ENCODE results near the gene APOBEC2. TPM values are rescaled to one million over a fixed set of nuclear protein-coding genes. Genes with fewer than 3 reads are reported as not detected.
A peak's percentile ranks its signal among the peaks of the same experiment; 100 is the strongest.

The APOBEC2 gene
- total and polyA plus RNA-seq, 2 of the 13 experiments (the other 11 are each of a cell fraction or from before 2014, with no cell fraction given) = 0.09 TPM; not detected in 1

DNA sequence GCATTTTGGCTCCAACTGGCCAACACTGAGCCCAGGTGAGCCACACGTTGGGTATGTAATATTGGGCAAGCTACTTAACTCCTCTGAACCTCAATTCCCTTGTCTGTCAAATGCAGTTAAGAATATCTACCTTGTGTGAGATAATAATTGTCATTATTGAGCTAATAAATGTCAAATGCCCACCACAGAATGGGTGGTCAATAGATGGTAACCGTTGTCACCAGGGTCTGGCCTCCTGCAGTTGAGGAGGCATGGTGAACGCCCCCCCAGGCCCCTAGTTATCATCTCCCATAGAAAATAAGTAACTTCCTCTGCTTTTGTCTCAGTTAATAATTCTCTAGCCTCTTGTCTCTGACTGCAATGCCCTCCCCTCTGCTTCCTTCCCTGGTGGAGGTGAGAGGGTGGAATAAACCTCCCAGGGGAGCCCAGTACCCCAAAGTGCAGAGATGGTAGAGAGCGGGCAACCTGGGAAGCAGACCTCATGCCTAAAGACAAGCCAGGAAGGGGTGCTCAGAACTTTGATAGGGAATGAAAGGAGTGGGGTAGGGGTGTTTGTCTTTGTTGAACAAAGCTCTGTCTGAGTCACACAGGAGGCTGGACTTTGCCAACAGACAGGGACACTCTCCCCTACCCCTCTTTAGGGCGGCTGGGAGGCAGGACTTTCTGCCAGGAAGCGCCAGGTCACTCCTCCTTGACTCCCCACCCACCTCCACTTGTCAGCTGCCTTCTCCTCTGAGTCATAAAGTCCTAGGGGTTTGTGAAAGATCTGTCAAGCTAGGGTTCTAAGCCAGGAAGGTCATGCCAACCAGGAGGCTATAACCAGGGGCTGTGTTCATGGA, 12.7 kb upstream of the APOBEC2 start (continued):
- TF ChIP-seq, protein P1, sequence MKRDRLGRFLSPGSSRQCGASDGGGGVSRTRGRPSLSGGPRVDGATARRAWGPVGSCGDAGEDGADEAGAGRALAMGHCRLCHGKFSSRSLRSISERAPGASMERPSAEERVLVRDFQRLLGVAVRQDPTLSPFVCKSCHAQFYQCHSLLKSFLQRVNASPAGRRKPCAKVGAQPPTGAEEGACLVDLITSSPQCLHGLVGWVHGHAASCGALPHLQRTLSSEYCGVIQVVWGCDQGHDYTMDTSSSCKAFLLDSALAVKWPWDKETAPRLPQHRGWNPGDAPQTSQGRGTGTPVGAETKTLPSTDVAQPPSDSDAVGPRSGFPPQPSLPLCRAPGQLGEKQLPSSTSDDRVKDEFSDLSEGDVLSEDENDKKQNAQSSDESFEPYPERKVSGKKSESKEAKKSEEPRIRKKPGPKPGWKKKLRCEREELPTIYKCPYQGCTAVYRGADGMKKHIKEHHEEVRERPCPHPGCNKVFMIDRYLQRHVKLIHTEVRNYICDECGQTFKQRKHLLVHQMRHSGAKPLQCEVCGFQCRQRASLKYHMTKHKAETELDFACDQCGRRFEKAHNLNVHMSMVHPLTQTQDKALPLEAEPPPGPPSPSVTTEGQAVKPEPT (CRISPR knock-in tag; IDR thresholded peaks at IDR 0.05; ENCODE audit: low read depth) = no peak; the same call in 1 of the 2 replicates
- TF ChIP-seq MIXL1 (CRISPR knock-in tag; IDR thresholded peaks at IDR 0.05) (peak; percentile 76), NR2C2 (CRISPR knock-in tag; IDR thresholded peaks at IDR 0.05; ENCODE audit: borderline replicate concordance) (peak; percentile 43; the same call in 1 of the 2 replicates), HNRNPK (IDR thresholded peaks at IDR 0.05; ENCODE audit: low read depth, low read length, poor library complexity, severe bottlenecking) (no peak), MBD4 (IDR thresholded peaks at IDR 0.05; ENCODE audit: borderline replicate concordance, low read length) (no peak), MEIS2 (CRISPR knock-in tag; IDR thresholded peaks at IDR 0.05) (peak; percentile 88), MIER2 (CRISPR knock-in tag; IDR thresholded peaks at IDR 0.05) (no peak)
- TF ChIP-seq, protein P2, sequence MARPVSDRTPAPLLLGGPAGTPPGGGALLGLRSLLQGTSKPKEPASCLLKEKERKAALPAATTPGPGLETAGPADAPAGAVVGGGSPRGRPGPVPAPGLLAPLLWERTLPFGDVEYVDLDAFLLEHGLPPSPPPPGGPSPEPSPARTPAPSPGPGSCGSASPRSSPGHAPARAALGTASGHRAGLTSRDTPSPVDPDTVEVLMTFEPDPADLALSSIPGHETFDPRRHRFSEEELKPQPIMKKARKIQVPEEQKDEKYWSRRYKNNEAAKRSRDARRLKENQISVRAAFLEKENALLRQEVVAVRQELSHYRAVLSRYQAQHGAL (CRISPR knock-in tag; IDR thresholded peaks at IDR 0.05; ENCODE audit: not compliant biosample characterization) = no peak
- TF ChIP-seq, protein P3, sequence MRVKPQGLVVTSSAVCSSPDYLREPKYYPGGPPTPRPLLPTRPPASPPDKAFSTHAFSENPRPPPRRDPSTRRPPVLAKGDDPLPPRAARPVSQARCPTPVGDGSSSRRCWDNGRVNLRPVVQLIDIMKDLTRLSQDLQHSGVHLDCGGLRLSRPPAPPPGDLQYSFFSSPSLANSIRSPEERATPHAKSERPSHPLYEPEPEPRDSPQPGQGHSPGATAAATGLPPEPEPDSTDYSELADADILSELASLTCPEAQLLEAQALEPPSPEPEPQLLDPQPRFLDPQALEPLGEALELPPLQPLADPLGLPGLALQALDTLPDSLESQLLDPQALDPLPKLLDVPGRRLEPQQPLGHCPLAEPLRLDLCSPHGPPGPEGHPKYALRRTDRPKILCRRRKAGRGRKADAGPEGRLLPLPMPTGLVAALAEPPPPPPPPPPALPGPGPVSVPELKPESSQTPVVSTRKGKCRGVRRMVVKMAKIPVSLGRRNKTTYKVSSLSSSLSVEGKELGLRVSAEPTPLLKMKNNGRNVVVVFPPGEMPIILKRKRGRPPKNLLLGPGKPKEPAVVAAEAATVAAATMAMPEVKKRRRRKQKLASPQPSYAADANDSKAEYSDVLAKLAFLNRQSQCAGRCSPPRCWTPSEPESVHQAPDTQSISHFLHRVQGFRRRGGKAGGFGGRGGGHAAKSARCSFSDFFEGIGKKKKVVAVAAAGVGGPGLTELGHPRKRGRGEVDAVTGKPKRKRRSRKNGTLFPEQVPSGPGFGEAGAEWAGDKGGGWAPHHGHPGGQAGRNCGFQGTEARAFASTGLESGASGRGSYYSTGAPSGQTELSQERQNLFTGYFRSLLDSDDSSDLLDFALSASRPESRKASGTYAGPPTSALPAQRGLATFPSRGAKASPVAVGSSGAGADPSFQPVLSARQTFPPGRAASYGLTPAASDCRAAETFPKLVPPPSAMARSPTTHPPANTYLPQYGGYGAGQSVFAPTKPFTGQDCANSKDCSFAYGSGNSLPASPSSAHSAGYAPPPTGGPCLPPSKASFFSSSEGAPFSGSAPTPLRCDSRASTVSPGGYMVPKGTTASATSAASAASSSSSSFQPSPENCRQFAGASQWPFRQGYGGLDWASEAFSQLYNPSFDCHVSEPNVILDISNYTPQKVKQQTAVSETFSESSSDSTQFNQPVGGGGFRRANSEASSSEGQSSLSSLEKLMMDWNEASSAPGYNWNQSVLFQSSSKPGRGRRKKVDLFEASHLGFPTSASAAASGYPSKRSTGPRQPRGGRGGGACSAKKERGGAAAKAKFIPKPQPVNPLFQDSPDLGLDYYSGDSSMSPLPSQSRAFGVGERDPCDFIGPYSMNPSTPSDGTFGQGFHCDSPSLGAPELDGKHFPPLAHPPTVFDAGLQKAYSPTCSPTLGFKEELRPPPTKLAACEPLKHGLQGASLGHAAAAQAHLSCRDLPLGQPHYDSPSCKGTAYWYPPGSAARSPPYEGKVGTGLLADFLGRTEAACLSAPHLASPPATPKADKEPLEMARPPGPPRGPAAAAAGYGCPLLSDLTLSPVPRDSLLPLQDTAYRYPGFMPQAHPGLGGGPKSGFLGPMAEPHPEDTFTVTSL (CRISPR knock-in tag; IDR thresholded peaks at IDR 0.05; ENCODE audit: borderline replicate concordance) = peak; percentile 86; the same call in 1 of the 2 replicates
- TF ChIP-seq, protein P4, sequence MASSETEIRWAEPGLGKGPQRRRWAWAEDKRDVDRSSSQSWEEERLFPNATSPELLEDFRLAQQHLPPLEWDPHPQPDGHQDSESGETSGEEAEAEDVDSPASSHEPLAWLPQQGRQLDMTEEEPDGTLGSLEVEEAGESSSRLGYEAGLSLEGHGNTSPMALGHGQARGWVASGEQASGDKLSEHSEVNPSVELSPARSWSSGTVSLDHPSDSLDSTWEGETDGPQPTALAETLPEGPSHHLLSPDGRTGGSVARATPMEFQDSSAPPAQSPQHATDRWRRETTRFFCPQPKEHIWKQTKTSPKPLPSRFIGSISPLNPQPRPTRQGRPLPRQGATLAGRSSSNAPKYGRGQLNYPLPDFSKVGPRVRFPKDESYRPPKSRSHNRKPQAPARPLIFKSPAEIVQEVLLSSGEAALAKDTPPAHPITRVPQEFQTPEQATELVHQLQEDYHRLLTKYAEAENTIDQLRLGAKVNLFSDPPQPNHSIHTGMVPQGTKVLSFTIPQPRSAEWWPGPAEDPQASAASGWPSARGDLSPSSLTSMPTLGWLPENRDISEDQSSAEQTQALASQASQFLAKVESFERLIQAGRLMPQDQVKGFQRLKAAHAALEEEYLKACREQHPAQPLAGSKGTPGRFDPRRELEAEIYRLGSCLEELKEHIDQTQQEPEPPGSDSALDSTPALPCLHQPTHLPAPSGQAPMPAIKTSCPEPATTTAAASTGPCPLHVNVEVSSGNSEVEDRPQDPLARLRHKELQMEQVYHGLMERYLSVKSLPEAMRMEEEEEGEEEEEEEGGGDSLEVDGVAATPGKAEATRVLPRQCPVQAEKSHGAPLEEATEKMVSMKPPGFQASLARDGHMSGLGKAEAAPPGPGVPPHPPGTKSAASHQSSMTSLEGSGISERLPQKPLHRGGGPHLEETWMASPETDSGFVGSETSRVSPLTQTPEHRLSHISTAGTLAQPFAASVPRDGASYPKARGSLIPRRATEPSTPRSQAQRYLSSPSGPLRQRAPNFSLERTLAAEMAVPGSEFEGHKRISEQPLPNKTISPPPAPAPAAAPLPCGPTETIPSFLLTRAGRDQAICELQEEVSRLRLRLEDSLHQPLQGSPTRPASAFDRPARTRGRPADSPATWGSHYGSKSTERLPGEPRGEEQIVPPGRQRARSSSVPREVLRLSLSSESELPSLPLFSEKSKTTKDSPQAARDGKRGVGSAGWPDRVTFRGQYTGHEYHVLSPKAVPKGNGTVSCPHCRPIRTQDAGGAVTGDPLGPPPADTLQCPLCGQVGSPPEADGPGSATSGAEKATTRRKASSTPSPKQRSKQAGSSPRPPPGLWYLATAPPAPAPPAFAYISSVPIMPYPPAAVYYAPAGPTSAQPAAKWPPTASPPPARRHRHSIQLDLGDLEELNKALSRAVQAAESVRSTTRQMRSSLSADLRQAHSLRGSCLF (CRISPR knock-in tag; IDR thresholded peaks at IDR 0.05; ENCODE audit: borderline replicate concordance) = no peak
